HG02852 (cell line): ENCODE data around the gene EIF3I.

Experiments
- ATAC-seq: cut with Tn5 transposase; IDR thresholded peaks from one replicate; pipeline ENCODE4 v1.9.1; 2021; ENCODE audit warnings: mild to moderate bottlenecking, moderate library complexity; ENCODE audit not compliant: unreplicated experiment

Gene EIF3I

GRCh38 chr1:32221980-32222755 is at the start of gene EIF3I, which contains the start of gene TMEM234:
Gene EIF3I, plus strand, starts transcription at chr1:32222407. Its CDS starts 35 bp downstream, at chr1:32222442.
Gene TMEM234, minus strand, starts transcription at chr1:32222353. Its CDS starts 31 bp downstream, at chr1:32222322.
- ATAC-seq = peak; percentile 92

- ATAC-seq = no peak
These were observed 49.5 kb upstream of the EIF3I start for GRCh38 chr1:32172621-32173245.

GRCh38 chr1:32178380-32179192 is 43.6 kb upstream of the EIF3I start:
- ATAC-seq = no peak

DNA sequence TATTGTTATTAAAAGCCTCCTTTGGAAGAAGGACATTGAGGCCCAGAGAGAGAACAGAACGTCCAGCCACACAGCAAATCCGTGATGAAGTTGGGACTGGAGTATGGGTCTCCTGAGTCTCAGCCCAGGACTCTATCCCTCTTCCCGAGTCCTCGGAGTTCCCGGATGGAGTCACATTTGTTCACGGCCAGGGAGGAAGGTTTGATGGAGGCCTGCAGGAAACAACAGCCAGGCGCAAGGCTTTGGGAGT is 43.1 kb upstream of the EIF3I start:
- no peak for ATAC-seq

DNA sequence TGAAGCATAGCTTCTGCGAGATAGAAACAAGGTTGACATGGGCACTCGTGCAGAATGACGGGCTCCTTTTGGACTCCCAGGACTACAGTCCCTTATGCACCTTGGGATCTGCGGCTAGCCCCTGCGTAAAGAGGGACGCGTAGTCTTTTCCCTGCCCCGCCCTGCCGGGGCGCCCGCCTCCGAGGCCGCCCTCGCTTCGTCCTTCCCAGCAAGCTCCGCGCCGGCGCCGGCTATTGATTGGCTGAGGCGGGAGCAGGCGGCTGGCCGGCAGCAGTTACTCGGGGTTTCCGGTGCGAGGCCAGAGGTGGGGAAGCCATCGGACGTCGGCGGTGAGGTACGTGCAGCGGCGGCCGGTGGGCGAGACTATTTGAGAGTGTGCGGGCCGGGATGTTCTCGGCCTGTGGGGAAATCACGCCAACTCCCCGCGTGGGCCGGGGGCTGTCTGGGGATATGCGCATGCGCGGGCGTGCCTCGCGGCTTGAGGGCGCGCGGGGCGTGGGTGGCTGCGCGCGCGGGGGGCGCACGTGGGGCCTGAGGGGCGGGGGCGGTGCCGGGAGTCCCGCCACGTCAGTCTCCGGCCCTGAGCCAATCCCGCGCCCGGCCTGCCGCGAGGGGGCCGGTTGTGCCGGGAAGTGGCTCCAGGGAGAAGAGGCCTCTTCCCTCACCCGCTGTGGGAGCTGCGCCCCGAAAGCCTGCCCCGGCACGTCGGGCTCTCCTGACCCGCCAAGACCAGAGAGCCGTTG is 42.6 kb upstream of the EIF3I start, which contains the start of gene TXLNA:
Gene TXLNA (plus strand): TSS at position 233 of the 743 bp plus-strand sequence. CDS start 671 bp downstream, outside the sequence.
- peak; percentile 81 for ATAC-seq

DNA sequence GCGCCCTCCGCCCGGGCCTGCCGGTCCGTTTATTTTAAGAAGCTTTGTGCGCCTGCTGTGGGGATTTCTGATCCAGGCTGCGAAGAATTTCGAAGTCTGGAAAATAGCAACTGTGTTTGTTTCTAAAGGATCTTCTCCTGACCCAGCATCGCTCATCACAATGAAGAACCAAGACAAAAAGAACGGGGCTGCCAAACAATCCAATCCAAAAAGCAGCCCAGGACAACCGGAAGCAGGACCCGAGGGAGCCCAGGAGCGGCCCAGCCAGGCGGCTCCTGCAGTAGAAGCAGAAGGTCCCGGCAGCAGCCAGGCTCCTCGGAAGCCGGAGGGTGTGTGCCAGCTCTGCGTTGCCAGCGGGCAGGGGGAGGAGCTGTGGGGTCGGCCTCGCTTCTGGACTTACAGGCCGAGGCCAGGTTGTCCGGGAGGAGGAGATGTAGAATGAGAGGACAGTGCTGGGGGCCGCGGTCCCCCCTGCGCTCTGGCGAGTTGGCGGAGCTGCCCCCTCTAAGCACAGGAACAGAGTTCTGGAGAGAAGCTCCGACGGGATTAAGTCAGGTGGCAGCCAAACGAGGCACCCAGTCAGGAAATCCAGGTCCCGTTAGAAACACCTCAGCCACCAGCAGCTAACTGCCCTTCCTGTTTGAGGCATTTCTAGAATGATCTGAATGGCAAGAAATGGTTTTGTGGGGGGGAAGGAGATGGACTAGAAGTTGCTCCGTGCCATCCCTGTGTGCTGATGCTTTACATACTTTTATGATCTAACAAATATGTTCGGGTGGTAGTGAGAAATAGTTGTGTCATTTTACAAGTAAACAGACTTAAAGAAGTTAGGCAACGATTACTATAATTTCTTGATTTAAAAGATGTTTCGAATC is 41.8 kb upstream of the EIF3I start:
- ATAC-seq = no peak

DNA sequence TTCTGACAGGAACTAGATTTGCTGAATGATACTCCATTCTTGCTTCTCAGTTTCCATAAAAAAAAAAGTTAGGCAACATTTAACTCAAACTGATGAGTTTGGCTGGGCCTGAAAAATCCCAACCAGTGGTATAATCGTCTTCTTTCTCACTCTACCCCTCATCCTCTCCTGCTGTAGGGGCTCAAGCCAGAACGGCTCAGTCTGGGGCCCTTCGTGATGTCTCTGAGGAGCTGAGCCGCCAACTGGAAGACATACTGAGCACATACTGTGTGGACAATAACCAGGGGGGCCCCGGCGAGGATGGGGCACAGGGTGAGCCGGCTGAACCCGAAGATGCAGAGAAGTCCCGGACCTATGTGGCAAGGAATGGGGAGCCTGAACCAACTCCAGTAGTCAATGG is 41.1 kb upstream of the EIF3I start:
- ATAC-seq = no peak

- no peak for ATAC-seq
These were observed 40.6 kb upstream of the EIF3I start for GRCh38 chr1:32181563-32181962.

DNA sequence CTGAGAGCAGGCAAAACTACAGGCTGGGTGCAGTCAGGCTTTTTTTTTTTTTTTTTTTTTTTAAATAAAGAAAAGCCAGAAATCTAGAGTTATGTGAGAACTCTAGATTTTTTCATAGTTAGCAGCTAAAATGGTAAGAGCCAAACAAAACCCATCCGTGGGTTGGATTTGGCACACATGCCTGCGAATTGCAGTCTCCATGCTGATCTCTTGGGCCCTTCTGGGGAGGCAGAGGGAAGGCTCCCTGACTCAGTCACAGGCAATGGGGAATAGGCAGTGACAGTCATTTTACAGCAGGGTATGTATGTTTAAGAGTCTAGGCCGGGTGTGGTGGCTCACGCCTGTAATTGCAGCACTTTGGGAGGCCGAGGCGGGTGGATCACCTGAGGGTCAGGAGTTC is 40.1 kb upstream of the EIF3I start:
- ATAC-seq = no peak

DNA sequence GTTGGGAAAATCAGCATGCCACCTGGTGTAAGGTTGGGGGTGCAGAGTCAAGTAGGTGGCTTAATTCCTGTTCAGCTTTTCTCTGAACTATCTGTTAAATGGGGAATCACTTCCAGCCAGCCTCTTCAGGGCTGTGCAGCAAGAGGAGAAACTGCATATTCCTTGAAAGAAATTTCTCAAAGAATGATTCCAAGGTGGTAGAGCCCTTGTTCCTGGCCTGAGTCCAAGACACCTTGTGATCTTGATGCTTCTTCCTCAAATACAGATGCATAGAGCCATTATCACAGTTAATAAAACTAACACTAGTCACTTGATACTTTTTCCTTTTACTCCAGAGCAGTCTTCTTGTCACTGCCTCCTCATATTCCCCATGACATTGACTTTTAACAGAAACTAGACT is 37.6 kb upstream of the EIF3I start:
- no peak for ATAC-seq

DNA sequence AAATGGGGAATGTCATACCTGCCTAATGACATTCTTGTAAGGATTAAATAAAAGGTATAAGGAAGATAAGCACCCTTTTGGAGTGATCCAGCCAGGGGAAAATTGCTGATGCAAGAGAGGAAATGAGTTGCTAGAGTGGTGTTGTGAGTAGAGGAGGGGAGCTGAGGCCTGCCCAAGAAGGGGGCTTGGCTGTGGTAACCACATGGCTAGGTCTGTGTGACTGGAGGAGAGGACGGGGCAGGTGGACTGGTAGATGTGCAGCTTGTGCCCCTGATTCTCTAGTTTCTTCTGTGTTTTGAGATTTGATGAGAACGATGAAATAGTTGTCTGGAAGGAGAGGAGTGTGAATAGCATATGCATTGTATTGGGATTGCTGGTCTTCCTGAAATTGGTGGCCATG is 36.1 kb upstream of the EIF3I start:
- no peak for ATAC-seq

- ATAC-seq = no peak
These were observed 35.7 kb upstream of the EIF3I start for GRCh38 chr1:32186491-32186890.

DNA sequence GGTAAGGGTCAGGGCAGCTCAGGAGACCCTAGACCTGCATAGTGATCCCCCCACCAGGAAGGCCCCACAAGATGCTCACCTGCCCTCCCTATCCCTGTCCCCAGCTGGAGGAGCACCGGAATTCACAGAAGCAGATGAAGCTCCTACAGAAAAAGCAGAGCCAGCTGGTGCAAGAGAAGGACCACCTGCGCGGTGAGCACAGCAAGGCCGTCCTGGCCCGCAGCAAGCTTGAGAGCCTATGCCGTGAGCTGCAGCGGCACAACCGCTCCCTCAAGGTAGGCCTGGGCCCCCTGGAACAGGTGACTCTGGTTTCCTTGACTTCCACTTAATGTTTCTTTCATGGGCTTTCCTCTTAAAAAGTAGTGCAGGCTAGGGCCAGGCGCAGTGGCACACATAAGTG is 34.4 kb upstream of the EIF3I start:
- no peak for ATAC-seq

- ATAC-seq = no peak
These were observed 29.8 kb upstream of the EIF3I start for GRCh38 chr1:32192220-32192948.

- ATAC-seq = no peak
These were observed 27.2 kb upstream of the EIF3I start for GRCh38 chr1:32194984-32195383.

DNA sequence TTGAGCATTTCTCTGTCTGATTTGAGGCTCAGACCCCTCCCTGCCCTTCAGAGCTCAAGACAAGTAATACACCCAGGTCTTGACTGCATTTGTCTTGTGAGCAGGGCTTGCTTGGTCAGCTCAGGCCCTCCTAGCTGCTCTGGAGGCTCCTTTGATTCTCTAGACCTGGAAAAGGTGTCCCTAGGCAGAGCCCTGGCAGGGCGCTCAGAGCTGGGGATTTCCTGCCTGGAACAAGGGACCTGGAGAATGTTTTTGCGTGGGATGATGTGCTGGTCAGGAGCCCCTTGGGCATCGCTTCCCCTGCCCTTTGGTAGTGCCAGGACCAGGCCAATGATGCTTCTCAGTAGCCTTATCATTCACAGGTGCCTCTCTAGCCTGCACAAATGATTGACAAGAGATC is 26.7 kb upstream of the EIF3I start:
- no peak for ATAC-seq

- no peak for ATAC-seq
These were observed 26.0 kb upstream of the EIF3I start for GRCh38 chr1:32195972-32196823.

DNA sequence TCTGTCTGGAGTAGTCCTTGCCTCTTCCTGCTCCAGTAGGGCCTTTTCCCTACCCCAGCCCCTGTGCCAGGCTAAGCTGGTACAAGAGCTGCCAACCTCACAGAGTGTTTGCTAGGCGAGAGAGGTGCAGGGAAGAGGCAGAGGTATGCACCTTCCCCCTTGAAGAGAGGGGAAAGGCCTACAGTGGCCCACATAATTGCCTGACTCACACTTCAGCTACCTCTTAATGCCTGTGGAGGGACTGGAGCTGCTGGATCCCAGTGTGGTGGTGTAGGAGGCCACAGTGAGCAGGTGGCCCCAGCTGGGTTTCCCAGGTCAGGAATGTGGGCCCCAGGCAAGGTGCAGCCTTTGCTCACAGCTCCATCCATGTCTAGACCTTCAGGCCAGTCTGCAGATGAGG is 25.1 kb upstream of the EIF3I start:
- no peak for ATAC-seq

GRCh38 chr1:32197837-32198236 is 24.4 kb upstream of the EIF3I start:
- ATAC-seq = no peak
